ENCODE data around the gene PPP1R17.

DNA sequence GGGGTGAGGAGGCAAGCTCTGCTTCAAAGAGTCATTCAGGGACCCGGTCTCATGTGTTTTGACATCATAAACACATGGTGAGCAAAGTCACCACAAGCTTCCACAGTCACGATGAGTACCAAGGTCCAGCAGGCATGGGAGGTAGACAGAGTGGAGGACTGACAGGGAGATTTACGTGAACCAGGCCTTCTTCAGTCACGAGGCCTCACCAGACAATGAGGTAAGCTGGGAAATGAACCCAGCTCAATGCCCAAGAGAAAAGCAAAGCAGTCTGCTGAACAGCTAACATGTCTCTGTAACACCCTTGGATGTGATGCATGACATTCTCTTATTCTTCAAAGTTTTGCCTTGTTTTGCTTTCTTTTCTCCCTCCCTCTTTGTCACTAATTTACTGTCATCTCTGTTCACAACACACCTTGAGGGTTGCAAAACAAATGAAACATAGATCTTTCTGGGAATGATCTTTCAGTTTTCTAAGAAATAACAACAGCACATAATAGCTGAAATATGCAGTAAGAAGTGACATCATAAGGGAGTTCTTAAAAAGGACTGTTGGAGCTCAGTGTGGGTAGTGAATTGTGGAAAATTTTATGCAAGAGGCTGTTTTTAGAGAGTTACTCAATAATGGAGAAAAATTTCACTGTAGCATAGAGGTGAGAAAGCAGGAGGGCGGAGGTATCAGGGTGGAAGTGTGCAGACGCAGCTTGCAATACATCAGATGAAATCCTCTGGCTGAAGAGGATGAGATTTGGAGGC, 9.0 kb downstream of the PPP1R17 start:
- TF ChIP-seq CTCF (IDR thresholded peaks at IDR 0.05) = no peak
- TF ChIP-seq, protein P1, sequence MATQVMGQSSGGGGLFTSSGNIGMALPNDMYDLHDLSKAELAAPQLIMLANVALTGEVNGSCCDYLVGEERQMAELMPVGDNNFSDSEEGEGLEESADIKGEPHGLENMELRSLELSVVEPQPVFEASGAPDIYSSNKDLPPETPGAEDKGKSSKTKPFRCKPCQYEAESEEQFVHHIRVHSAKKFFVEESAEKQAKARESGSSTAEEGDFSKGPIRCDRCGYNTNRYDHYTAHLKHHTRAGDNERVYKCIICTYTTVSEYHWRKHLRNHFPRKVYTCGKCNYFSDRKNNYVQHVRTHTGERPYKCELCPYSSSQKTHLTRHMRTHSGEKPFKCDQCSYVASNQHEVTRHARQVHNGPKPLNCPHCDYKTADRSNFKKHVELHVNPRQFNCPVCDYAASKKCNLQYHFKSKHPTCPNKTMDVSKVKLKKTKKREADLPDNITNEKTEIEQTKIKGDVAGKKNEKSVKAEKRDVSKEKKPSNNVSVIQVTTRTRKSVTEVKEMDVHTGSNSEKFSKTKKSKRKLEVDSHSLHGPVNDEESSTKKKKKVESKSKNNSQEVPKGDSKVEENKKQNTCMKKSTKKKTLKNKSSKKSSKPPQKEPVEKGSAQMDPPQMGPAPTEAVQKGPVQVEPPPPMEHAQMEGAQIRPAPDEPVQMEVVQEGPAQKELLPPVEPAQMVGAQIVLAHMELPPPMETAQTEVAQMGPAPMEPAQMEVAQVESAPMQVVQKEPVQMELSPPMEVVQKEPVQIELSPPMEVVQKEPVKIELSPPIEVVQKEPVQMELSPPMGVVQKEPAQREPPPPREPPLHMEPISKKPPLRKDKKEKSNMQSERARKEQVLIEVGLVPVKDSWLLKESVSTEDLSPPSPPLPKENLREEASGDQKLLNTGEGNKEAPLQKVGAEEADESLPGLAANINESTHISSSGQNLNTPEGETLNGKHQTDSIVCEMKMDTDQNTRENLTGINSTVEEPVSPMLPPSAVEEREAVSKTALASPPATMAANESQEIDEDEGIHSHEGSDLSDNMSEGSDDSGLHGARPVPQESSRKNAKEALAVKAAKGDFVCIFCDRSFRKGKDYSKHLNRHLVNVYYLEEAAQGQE (IDR thresholded peaks at IDR 0.05; ENCODE audit: insufficient read depth in 1 of 2, low read depth in 2 of 2, low read length in 1 of 2) = no peak
- no peak for TF ChIP-seq POLR2AphosphoS5 (IDR thresholded peaks at IDR 0.05; ENCODE audit: low read depth, low read length)

Data from Panc1 (cell line).